BJ (cell line): ENCODE measurements around the gene DNAJC25. TPM values are rescaled to one million over a fixed set of nuclear protein-coding genes. Genes with fewer than 3 reads are reported as not detected.

Source experiments
- CTCF ChIA-PET: fragments of 350-600 bp; formaldehyde crosslinking; extraction: SDS; loops from one replicate; lab custom pipeline; 2021; ENCODE audit warnings: antibody characterized with exemption, inconsistent platforms; lab: Yijun Ruan, JAX
- POLR2A ChIA-PET: fragments of 300-600 bp; sonication (Branson Sonifier 250); formaldehyde crosslinking; extraction: SDS; loops from one replicate; lab custom pipeline; 2021; ENCODE audit warnings: antibody characterized with exemption; lab: Charles Lee
- DNase-seq: peaks from one replicate; pipeline ENCODE4 v3.0.0-alpha.2; 2011; ENCODE audit warnings: low read depth
- H3K27me3 ChIP-seq: 2 replicates; pipeline ENCODE4 v1.6.0; 2011; ENCODE audit warnings: low read length; ENCODE audit not compliant: control insufficient read depth, insufficient read depth
- H3K36me3 ChIP-seq: 2 replicates; pipeline ENCODE4 v1.5.1; 2011; ENCODE audit warnings: low read length; ENCODE audit not compliant: control insufficient read depth, insufficient read depth
- H3K4me3 ChIP-seq: 2 replicates; pipeline ENCODE4 v1.5.1; 2011; ENCODE audit warnings: low read depth, mild to moderate bottlenecking, control low read depth, low read length
- polyA plus RNA-seq: library from polyadenylated mRNA; depleted of rRNA; stranded (reverse); fragments of >200 nt; gene quantifications from 2 replicates; pipeline ENCODE4 v1.2.3, GENCODE V29; 2011
- TF ChIP-seq, protein P1 (sequence below): IDR thresholded peaks from 2 replicates; pipeline ENCODE4 v1.5.1; 2011; ENCODE audit warnings: low read depth, mild to moderate bottlenecking, control low read depth, inconsistent platforms, low read length, moderate library complexity; ENCODE audit not compliant: insufficient read depth

The DNAJC25 gene
- polyA plus RNA-seq, 1 experiment = 4.9 TPM

DNA sequence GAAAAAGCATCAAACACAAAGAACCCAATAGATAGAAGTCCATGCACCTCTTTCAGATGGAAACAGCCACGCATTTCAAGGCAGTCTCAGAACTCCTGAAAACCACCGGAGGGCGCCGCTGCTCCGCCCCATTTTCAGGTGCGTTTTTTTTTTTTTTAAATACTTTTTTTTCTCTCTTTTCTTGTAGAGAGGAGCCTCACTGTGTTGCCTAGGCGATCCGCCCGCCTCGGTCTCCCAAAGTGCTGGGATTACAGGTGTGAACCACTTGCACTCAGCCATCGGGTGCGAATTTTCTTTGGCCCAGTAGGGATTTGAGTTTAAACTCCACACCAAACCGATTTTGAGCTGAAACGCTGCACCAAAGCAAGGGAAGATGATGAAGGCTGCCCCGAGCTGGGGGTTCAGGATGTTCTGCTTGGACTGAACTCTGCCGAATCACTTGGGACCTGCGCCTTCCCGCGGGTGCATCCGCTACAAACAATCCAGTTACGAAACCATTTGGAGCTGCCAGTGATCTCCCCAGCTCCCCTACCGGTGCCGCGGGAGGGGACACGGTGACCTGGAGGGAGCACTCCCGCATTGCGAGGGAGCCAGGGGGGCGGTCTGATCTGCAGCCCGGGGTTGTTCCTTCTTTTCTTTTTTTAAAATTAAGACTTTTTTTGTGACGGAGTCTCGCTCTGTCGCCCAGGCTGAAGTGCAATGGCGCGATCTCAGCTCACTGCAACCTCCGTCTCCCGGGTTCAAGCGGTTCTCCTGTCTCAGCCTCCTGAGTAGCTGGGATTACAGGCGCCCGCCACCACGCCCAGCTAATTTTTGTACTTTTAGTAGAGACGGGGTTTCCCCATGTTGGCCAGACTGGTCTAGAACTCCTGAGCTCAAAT, 33.0 kb upstream of the DNAJC25 start:
- ChIA-PET POLR2A (no interaction called here), CTCF (interaction anchor here (0.6 to 3.8 kb wide), 16 partner anchors 13 to 477 kb away, joined by 3 to 18 read pairs (median 4); partner anchors contain the start of gene DNAJC25)
- Histone ChIP-seq H3K27me3 (no peaks in the 10 kb centered on the region), H3K4me3 (peak overlapping the region; percentile 71), H3K36me3 (peaks cover 9% of the 10 kb centered on the region)
- TF ChIP-seq, protein P1, sequence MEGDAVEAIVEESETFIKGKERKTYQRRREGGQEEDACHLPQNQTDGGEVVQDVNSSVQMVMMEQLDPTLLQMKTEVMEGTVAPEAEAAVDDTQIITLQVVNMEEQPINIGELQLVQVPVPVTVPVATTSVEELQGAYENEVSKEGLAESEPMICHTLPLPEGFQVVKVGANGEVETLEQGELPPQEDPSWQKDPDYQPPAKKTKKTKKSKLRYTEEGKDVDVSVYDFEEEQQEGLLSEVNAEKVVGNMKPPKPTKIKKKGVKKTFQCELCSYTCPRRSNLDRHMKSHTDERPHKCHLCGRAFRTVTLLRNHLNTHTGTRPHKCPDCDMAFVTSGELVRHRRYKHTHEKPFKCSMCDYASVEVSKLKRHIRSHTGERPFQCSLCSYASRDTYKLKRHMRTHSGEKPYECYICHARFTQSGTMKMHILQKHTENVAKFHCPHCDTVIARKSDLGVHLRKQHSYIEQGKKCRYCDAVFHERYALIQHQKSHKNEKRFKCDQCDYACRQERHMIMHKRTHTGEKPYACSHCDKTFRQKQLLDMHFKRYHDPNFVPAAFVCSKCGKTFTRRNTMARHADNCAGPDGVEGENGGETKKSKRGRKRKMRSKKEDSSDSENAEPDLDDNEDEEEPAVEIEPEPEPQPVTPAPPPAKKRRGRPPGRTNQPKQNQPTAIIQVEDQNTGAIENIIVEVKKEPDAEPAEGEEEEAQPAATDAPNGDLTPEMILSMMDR = peak; percentile 75
- peak; percentile 19 for DNase-seq

DNA sequence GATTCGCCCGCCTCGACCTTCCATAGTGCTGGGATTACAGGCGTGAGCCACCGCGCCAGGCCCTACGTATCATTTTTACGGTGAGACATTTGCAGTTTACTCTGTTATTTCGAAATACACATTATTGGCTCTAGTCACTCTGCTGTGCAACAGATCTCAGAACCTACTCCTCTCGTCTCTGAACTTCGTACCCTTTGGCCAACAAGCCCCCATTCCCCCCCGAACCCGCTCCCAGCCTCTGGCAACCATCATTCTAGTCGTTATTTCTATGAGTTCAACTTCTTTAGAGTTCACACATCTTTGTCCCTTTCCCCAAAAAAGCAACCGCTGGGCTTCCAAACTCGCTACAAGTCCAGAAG, 32.4 kb upstream of the DNAJC25 start:
- POLR2A ChIA-PET = no interaction called here

GRCh38 chr9:111599092-111599954, 31.8 kb upstream of the DNAJC25 start, which contains the start of gene PTGR1:
Gene PTGR1, minus strand, starts transcription at chr9:111599647. Its CDS starts 2,225 bp downstream, at chr9:111597422.
- TF ChIP-seq, protein P1 = no peak
- peak; percentile 35 for DNase-seq
- no peaks in the 10 kb centered on the region for H3K27me3 ChIP-seq
- peak within 1 kb of the TSS; percentile 71 for H3K4me3 ChIP-seq
- H3K36me3 ChIP-seq = peaks cover 4% of the 10 kb centered on the region
- CTCF ChIA-PET = interaction anchor here (1.1 to 3.8 kb wide), 6 partner anchors 14 to 476 kb away, joined by 3 to 18 read pairs (median 5); no protein-coding TSS in a partner anchor
- POLR2A ChIA-PET = interaction anchor here (0.6 kb wide), 1 partner anchor 116 kb away, joined by 3 read pairs; no protein-coding TSS in a partner anchor

More for the DNA sequence above, 32.4 kb upstream of the DNAJC25 start:
- H3K36me3 ChIP-seq = peaks cover 8% of the 10 kb centered on the region
- DNase-seq = no peak
- peak overlapping the region; percentile 71 for H3K4me3 ChIP-seq
- H3K27me3 ChIP-seq = no peaks in the 10 kb centered on the region
- CTCF ChIA-PET = interaction anchor here (0.6 to 3.8 kb wide), 15 partner anchors 12 to 477 kb away, joined by 3 to 18 read pairs (median 4); no protein-coding TSS in a partner anchor
- TF ChIP-seq, protein P1 = no peak

DNA sequence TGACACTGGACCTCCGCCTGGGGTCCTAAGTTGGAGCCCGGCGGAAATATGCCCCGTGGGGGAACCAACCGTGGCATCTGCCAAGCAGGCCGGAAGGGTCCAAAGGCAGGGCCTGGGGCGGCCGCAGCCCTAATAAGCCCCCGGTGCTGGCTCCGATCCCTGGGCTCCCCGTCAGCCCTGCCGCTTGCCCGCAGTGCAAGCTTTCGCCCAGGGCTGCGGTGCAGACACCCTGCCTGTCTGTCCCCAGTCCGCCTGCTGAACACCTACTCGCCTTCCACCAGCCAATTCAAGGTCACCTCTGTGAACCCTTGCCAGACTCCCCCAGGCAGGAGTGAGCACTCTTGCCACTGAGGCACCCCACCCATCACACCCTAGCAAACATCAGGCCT, 31.2 kb upstream of the DNAJC25 start:
- Histone ChIP-seq H3K36me3 (peaks cover 4% of the 10 kb centered on the region), H3K27me3 (no peaks in the 10 kb centered on the region), H3K4me3 (peak overlapping the region; percentile 71)
- POLR2A ChIA-PET = interaction anchor here (0.6 kb wide), 1 partner anchor 117 kb away, joined by 3 read pairs; no protein-coding TSS in a partner anchor
- CTCF ChIA-PET = interaction anchor here (1.2 kb wide), 2 partner anchors 14 to 16 kb away, joined by 3 to 5 read pairs; no protein-coding TSS in a partner anchor
- DNase-seq = no peak
- TF ChIP-seq, protein P1 = no peak
